NAMALWA (cell line): ENCODE measurements around the gene GLRX2.

Experiments used
- DNase-seq: peaks from one replicate; pipeline ENCODE4 v3.0.0-alpha.2; 2015; ENCODE audit warnings: low spot score

The GLRX2 gene

GRCh38 chr1:193113258-193113991 lies 8.2 kb upstream of the GLRX2 start:
- DNase-seq: no peak

- DNase-seq: no peak
These were observed 6.5 kb upstream of the GLRX2 start for GRCh38 chr1:193111641-193112090.

- no peak for DNase-seq
These were observed 5.7 kb upstream of the GLRX2 start for GRCh38 chr1:193110864-193111263.

DNA sequence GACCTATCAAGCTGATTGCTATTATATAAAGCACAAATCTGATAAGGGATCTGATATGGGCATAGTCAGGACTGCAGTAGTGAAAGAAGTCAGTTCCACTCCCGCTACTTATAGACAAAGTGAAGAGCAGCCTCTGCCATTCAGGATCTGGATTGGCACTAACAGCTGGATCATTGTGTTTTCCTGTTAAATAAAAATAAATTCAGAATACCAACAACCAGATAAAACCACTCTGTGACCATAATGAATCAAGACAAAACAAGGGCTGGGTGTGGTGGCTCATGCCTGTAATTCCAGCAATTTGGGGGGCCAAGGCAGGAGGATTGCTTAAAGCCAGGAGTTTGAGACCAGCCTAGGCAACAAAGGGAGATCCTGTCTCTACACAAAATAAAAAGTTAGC lies 5.0 kb upstream of the GLRX2 start:
- DNase-seq: no peak

GRCh38 chr1:193109619-193110018 lies 4.4 kb upstream of the GLRX2 start:
- DNase-seq: no peak

DNA sequence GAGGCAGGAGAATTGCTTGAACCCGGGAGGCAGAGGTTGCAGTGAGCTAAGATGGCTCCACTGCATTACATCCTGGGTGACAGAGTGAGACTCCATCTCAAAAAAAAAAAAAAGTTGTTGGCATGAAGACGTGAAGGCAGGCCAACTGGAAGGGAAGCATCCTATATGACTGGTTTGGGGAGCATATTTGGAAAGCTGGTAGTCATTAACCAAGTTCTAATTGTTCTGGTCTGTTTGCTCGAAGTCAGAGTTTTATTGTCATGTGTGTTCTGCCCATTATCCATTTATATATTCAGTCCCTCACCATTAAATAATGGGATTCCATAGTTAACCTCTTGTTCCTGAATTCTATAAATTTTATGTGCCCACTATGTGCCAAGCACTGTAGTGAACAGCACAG lies 3.3 kb upstream of the GLRX2 start:
- DNase-seq: no peak

DNA sequence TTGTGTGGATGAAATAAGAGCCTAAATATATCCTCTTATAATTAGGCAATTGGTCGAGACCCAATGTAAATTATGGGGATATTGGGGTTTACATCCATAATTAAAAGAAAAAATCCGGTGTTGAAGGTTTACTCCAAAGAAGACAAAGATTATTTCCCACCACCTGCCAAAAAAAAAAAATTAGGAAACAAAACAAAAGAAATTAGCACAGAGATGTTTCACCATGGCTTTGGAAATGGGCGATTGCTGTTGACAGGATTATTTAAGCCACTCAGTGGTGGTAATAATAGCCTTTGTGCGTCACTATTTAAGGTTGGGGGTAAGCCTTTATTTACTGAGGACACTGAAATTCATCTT lies 585 bp upstream of the GLRX2 start:
- no peak for DNase-seq

DNA sequence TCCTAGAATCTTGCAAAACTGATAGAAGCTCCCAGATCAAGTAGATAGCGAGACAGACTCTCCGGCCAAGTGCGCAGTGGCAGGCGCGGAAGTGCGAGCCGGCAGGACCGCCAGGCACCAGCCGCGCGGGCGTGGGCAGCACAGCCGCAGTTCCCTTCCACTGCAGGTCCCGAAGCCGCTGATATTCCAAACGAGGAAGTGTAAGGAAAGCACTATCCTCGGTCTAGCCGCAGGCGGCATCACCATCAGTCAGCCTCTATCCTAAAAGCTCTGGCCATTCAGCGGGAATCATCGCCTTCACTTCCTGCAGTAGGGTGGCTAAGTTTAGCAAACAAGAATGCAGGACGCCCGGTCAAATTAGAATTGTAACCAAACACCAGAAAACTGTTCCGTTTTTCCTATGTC lies 710 bp downstream of the GLRX2 start:
- peak; percentile 46 for DNase-seq

- DNase-seq: no peak
These were observed 1.3 kb downstream of the GLRX2 start for GRCh38 chr1:193103759-193104501.

DNA sequence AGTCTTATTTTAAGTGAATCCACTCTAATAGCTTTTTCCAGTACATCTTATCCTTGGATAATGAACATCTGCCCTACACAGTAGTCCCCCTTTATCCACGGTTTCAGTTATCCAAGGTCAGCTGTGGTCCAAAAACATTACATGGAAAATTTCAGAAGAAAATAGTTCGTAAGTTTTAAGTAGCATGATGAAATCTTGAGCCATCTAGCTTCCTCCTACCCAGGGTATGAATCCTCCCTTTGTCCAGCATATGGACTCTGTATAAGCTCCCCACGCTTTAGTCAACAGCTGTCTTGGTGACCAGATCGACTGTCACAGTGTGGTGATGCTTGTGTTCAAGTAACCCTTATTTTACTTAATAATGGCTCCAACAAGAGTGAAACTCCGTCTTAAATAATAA lies 2.6 kb downstream of the GLRX2 start:
- no peak for DNase-seq

DNA sequence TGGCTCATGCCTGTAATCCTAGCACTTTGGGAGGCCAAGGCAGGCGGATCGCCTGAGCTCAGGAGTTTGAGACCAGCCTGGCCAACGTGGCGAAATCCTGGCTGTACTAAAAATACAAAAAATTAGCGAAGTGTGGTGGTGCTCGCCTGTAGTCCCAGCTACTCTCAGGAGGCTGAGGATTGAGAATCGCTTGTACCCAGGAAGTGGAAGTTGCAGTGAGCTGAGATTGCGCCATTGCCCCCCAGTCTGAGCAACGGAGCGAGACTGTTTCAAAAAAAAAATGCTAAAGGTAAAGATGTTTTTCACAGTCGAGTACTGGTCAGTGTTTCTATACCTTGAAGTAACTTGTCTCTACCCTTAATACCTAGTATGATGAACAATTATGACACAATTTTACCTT lies 11.1 kb downstream of the GLRX2 start:
- DNase-seq: no peak

GRCh38 chr1:193090865-193091264 lies 14.3 kb downstream of the GLRX2 start:
- DNase-seq: no peak

- DNase-seq: no peak
These were observed 17.3 kb downstream of the GLRX2 start for GRCh38 chr1:193087893-193088292.

DNA sequence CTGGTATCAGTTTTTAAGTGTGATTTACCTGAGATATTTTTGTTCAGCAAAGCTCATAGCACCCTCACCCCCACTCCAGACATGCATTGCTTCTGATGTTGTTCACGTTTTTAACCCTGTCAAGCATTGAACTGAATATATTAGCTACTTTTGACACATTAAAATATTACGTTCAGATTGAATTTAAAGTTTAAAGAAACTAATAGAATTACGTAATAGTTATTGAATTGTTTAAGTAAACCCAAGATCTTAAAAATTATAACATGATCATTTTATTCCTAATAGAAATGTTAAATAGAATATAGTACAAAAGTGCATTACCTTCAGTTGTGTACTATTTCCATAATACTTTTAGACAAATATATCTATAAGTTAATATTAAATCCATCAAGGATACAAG lies 18.9 kb downstream of the GLRX2 start:
- no peak for DNase-seq

DNA sequence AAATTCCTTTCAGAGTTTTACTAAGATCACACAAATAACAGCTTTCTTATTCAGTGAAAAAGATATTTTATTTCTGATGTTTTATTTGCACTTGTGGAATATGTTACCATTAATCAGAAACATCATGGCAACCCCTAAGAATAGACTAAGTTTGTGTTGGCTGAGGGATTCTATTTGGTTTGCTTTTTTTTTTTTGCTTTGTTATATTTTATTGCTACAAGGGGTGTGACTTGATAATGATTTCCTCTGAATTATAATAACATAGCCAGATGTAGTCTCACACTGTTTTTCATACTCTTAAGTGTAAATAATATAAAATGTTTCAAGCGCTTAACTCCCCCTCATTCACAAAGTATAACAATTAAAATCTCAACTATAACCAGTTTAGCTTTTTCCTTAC lies 20.0 kb downstream of the GLRX2 start:
- no peak for DNase-seq

DNA sequence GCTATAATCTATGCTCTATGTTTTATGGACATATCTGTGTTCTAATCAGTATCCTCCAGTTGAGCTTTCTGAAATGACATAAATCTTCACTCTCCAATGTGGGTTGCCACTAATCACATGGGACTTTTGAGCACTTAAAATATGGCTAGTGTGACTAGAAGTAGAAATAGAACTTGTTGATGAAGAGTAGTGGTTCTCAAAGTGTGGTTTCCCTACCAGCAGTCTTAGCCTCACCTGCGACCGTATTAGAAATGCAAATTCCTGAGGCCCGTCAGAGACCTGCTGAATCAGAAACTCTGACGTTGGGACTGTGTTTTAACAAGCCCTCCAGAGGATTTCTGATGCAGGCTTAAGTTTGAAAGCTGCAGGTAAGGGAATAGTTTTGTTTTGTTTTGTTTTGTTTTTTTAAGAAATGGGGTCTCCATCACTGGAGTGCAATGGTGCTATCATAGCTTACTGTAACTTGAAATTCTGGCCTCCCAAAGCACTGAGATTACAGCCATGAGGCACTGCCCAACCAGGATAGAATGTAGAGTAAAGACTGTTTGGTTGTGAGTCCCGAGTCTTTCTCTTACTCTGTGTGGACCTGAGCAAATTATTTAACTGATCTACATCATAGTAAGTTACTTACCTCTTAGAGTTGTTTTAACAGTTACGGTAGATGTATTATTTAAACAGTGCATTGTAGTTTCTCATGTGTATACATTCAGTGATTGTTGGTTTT lies 21.7 kb downstream of the GLRX2 start:
- DNase-seq: no peak

GRCh38 chr1:193079187-193079586 lies 26.0 kb downstream of the GLRX2 start:
- DNase-seq: no peak

- DNase-seq: no peak
These were observed 27.2 kb downstream of the GLRX2 start for GRCh38 chr1:193077991-193078390.

DNA sequence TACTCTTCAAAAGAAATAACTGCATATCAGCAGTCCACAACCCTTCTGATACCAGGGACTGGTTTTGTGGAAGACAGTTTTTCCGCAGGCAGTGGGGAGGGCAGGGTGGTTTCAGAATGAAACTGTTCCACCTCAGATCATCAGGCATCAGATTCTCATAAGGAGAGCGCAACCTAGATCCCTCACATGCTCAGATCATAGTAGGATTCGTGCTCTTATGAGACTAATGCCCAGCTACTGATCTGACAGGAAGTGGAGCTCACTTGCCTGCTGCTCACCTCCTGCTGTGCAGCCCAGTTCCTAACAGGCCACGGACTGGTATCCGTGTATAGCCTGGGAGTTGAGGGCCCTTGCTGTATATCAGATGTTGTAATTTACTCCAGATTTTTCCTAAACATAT lies 34.3 kb downstream of the GLRX2 start:
- no peak for DNase-seq

DNA sequence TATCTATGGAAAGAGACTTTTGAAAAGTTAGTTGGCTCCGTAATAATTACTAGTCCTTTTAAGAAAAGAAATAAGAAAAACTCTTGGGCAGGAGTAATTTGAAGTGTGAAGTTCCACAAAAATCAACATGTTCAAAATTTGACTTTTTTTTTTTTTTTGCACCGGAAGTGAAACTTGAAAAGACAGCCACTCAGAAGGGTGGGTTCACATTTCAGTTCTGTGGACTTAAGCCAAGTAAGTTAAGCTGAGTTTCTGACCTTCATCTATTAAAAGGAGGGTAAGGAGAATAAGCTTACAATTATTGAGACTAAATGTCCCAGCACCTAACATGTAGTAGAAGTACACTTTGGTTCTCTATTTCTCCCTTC lies 34.8 kb downstream of the GLRX2 start:
- no peak for DNase-seq

GRCh38 chr1:193069748-193070385 lies 35.3 kb downstream of the GLRX2 start:
- peak; percentile 51 for DNase-seq

DNA sequence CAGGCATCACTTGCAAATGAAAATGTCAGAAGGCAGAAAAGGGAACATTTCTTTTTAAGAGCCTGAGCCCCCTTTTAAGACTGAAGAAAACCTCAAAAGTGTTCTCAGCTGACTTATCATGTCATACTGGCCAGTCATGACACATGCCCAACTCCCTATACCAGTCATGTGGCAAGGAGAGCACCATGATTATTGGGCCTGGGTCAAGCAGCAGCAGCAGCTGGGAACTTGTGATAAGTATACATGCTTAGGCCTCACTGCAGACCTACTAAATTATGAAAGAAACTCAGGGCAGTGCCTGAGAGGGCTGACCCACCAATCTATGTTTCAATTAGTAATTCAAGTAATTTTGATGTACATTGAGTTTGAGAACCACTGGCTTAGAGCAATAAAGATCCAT lies 37.2 kb downstream of the GLRX2 start:
- no peak for DNase-seq

DNA sequence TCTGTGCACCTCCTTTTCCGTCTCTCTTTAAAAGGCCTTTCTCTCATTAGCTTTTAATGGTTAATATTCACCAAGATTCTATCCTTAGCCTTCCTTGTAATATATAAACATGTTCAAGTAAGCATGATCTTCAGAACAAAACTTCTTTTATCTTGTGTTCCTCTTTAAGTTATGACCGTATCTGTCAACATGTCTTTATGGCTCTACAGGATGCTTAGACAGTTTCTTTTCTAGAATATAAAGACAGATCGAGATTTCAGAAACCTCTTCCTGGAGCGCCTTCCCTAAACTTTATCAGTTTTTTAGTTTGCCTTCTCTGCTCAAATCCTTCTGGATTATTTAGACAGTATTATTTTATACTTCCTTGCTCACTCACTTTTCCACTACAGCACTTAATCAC lies 38.6 kb downstream of the GLRX2 start:
- DNase-seq: no peak
